Brain microvascular endothelial cell (primary cell): ENCODE results near the gene SNTG2.

Experiments
- DNase-seq: peaks from one replicate; pipeline ENCODE4 v3.0.0-alpha.2; 2020
- H3K27ac ChIP-seq: fragments of 250-450 bp; sonication (Bioruptor Pico); 2 replicates; pipeline ENCODE4 v1.5.1; 2020; ENCODE audit warnings: mild to moderate bottlenecking, moderate library complexity
- H3K27me3 ChIP-seq: fragments of 250-450 bp; sonication (Bioruptor Pico); replicated peaks from 2 replicates; pipeline ENCODE4 v1.5.1; 2020; ENCODE audit warnings: mild to moderate bottlenecking
- H3K36me3 ChIP-seq: fragments of 250-450 bp; sonication (Bioruptor Pico); replicated peaks from 2 replicates; pipeline ENCODE4 v1.5.1; 2020; ENCODE audit warnings: mild to moderate bottlenecking
- H3K4me3 ChIP-seq: 2 replicates; pipeline ENCODE4 v1.5.1; 2011; ENCODE audit warnings: low read depth, mild to moderate bottlenecking, control low read depth, low read length, moderate library complexity
- in situ Hi-C: cut with HindIII; loops from 2 replicates; pipeline ENCODE4 v1.10.0; 2017; ENCODE audit warnings: low sequenced_read_pairs, low pct_ligation_motif_present
- TF ChIP-seq, protein P1 (sequence below): IDR thresholded peaks from 2 replicates; pipeline ENCODE4 v1.5.1; 2011; ENCODE audit warnings: low read depth, mild to moderate bottlenecking, moderate library complexity, low read length, control low read depth, inconsistent platforms; ENCODE audit errors: missing control alignments

SNTG2 gene

DNA sequence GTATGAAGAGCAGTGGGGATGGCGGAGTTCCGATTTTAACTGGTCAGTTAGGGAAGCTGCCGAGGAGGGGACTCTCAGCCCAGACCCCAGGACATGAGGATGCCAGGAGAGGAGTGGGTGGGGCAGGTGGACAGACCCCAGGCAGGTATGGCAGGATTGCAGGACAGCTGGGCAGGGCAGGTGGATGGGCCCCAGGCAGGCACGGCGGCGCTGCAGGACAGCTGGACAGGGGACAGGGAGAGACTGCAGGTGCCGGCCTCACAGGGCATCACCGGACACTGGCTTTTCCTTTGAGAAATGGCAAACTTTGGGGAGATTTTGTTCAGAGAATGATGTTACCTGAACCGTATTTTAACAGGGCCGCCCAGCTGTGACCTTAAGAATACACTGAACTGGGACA lies 127.7 kb downstream of the SNTG2 start:
- no peak overlapping the region for H3K27ac ChIP-seq
- TF ChIP-seq, protein P1, sequence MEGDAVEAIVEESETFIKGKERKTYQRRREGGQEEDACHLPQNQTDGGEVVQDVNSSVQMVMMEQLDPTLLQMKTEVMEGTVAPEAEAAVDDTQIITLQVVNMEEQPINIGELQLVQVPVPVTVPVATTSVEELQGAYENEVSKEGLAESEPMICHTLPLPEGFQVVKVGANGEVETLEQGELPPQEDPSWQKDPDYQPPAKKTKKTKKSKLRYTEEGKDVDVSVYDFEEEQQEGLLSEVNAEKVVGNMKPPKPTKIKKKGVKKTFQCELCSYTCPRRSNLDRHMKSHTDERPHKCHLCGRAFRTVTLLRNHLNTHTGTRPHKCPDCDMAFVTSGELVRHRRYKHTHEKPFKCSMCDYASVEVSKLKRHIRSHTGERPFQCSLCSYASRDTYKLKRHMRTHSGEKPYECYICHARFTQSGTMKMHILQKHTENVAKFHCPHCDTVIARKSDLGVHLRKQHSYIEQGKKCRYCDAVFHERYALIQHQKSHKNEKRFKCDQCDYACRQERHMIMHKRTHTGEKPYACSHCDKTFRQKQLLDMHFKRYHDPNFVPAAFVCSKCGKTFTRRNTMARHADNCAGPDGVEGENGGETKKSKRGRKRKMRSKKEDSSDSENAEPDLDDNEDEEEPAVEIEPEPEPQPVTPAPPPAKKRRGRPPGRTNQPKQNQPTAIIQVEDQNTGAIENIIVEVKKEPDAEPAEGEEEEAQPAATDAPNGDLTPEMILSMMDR = no peak
- H3K27me3 ChIP-seq = no peaks in the 10 kb centered on the region
- DNase-seq = no peak
- no peaks in the 10 kb centered on the region for H3K36me3 ChIP-seq
- no peak overlapping the region for H3K4me3 ChIP-seq
- in situ Hi-C loops = no loop called here

DNA sequence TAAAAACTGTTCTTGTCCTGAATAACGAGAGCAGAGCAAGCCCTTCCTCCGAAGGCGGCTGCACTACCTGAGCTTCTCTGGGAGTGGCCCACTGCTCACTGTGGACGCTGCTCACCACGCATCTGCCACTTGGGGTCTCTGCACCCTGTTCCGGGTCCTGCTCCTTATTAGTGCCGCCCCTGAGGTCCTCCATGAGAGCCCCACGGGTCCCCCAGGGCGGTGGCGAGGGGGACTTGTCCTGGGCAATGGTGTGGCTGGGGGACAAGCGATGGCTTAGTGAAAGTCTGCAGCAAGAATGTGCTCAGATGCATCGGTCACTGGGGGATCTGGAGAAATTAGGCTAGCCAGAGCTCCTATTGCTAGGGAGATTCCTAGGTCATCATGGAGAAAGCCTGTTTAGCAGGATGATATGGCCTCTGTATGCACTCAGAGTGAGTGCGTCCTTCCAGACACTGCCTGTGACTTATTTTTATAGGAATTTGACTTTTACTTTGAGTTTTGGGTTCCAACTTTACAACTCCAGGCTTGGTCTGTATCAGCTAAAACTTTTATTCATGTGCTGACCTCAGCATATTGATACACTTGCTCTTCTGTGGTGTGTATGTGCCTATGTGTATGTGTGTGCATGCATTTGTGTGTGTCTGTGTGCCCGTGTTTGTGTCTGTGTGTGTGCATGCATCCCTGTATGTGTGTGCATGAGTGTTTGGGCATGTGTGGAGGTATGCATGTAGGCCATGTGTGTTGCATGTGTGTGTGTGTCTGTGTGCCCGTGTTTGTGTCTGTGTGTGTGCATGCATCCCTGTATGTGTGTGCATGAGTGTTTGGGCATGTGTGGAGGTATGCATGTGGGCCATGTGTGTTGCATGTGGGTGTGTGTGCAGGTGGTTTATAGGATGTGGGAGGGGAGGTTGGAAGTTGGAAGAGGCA lies 129.5 kb downstream of the SNTG2 start:
- DNase-seq = no peak
- TF ChIP-seq, protein P1 = no peak
- in situ Hi-C loops = no loop called here
- no peaks in the 10 kb centered on the region for H3K36me3 ChIP-seq
- H3K27ac ChIP-seq = no peak overlapping the region
- no peak overlapping the region for H3K4me3 ChIP-seq
- no peaks in the 10 kb centered on the region for H3K27me3 ChIP-seq

DNA sequence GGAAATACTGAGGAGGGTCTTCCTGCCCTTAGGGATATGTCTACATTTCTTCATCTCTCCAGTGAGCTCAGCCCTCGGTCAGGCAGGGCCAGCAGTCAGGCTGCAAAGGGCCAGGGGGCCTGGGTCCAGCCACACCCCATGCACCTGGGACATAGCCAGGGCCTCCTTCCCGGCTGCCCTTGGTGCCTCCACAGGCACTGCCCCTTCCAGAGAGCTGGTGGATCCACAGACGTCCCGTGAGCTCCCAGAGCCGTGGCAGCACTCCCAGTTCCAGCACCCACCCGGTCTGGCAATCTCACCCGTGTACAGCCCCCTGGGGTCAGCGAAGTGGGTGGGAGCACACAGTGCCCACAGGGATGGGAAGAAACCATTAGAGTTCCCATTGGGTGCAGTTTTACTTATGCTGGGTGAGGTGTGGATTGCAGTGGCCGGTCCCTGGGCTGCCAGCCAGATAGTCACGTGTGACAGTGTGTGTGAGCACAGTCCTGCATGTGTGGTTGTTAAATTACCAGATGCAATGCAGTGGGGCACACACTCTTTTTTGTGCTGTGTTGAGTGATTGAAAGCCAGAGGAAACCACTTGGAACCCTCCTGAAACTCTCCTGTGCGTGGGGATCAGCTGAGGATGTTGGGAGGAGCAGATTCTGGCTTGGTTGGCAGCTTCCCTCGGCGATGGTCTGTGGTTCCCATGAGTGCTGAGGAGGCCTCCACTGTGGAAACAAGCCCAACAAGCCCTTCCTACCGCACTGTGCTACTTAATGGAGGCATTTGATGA lies 131.0 kb downstream of the SNTG2 start:
- DNase-seq = no peak
- TF ChIP-seq, protein P1 = no peak
- Histone ChIP-seq H3K27ac (no peak overlapping the region), H3K36me3 (no peaks in the 10 kb centered on the region), H3K27me3 (no peaks in the 10 kb centered on the region), H3K4me3 (no peak overlapping the region)
- in situ Hi-C loops = no loop called here

DNA sequence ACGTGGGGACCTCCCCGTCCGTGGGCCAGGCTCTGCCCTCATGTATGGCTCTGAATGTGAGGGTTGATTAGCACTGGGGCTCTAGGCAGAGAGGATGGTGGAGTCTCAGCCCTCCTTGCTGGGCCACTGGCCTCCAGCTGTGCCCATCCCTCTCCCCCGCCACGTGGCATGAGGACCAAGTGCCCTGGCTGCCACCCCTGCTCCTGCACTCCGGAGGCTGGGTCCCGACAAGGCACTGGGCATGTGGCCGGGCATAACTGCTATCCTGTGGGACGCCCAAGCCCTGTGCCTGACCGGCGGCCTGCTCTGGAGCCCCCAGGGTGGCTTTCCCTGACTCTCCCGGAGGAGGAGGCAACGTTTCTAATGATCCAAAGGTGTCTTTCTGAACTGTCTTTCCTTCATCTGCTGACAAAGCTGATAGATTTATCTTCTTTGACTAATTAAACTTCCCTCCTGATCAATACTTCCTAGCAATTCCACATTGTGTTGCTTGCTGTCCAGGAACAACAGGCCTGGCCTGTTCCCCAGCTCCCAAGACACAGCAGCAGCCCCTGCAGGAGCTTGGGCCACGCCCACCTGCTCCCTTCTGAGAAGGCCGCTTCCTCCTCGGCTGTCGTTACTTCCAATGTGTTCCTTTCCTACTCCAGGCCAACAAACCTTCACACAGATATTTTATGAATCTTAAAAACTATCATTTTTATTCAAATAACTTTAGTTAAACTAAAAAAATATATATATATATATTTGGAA lies 132.0 kb downstream of the SNTG2 start:
- Histone ChIP-seq H3K4me3 (no peak overlapping the region), H3K27me3 (no peaks in the 10 kb centered on the region), H3K36me3 (no peaks in the 10 kb centered on the region), H3K27ac (no peak overlapping the region)
- TF ChIP-seq, protein P1 = no peak
- no peak for DNase-seq
- in situ Hi-C loops = no loop called here

DNA sequence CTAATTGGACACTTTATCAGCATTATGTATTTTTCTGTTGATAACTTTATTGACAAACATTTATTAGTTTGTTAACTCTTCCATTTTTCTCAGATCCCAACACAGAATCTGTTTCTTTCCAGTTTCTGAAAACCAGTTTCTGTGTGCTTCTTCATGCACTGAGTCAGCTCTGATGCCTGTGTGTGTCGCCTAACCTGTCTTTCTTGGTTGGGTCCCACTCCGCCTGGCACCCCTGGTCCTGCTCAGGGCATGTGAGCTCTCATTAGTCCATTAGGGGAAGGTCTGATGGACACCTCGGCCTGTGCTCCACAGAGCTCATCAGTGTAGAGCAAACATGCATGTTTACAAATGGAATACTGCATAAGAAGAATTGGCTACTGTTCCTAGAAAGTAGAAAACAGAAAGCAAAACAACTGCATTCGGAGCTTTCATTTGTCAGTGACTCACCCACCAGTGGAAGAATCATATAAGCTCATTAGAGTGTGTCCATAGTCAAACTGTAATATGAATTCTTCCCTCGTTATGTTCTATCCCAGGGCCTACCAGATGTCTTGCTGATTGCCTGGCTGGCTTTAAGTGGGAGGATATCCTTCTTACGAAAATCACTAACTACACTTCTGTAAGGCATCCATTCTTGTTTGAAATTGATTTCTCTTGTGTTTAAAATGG lies 137.7 kb downstream of the SNTG2 start:
- Histone ChIP-seq H3K4me3 (no peak overlapping the region), H3K27me3 (no peaks in the 10 kb centered on the region), H3K36me3 (no peaks in the 10 kb centered on the region), H3K27ac (no peak overlapping the region)
- in situ Hi-C loops = no loop called here
- no peak for DNase-seq
- TF ChIP-seq, protein P1 = no peak
